ENCODE data around the gene BID. TPM values are rescaled to one million over a fixed set of nuclear protein-coding genes. Genes with fewer than 3 reads are reported as not detected.

The BID gene
- total RNA-seq, 4 donors from 2014 or later, result 4.6 to 18.3 (median 14.9) TPM

GRCh38 chr22:17818649-17819048 is 44.4 kb upstream of the BID start:
- intact Hi-C loops (cut with DNase I), result no loop called here
- WGBS, 2 donors, result 90 to 97% methylated on average over 12 to 14 of the region's 14 CpGs
- no peak for TF ChIP-seq POLR2A (IDR thresholded peaks at IDR 0.05)
- TF ChIP-seq, protein P1, sequence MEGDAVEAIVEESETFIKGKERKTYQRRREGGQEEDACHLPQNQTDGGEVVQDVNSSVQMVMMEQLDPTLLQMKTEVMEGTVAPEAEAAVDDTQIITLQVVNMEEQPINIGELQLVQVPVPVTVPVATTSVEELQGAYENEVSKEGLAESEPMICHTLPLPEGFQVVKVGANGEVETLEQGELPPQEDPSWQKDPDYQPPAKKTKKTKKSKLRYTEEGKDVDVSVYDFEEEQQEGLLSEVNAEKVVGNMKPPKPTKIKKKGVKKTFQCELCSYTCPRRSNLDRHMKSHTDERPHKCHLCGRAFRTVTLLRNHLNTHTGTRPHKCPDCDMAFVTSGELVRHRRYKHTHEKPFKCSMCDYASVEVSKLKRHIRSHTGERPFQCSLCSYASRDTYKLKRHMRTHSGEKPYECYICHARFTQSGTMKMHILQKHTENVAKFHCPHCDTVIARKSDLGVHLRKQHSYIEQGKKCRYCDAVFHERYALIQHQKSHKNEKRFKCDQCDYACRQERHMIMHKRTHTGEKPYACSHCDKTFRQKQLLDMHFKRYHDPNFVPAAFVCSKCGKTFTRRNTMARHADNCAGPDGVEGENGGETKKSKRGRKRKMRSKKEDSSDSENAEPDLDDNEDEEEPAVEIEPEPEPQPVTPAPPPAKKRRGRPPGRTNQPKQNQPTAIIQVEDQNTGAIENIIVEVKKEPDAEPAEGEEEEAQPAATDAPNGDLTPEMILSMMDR (IDR thresholded peaks at IDR 0.05), result no peak
- Histone ChIP-seq H3K36me3 (peaks cover 21 to 22% of the 10 kb centered on the region in 2 donors), H3K4me1 (no peaks in the 10 kb centered on the region), H3K27me3 (no peaks in the 10 kb centered on the region), H3K27ac (no peak overlapping the region), H3K9me3 (no peaks in the 10 kb centered on the region), H3K4me3 (replicated peaks in 1 of 3) (no peak overlapping the region)
- DNase-seq, result no peak

DNA sequence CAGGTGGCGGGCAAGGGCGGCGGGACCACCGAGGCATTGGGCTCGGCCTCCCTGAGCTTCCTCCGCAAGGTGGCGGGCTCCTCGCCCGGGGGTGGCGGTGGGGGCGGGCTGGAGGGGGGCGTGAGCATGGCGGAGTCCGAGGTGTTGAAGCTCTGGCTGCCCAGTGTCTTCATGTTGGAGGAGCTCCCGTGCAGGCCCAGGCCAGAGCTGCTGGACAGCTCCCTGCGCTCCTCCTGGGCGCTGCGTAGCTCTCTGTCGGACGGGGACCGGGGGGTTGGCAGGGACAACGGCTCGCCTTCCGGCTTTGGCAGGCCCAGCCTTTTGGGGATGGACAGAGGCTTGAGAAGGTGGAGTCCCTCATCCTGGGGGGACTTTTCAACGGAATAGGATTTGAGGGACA is 43.9 kb upstream of the BID start:
- Histone ChIP-seq H3K9me3 (no peaks in the 10 kb centered on the region), H3K36me3 (peaks cover 21 to 22% of the 10 kb centered on the region in 2 donors), H3K4me1 (no peaks in the 10 kb centered on the region), H3K4me3 (replicated peaks in 1 of 3) (no peak overlapping the region), H3K27ac (no peak overlapping the region), H3K27me3 (no peaks in the 10 kb centered on the region)
- no peak for DNase-seq
- intact Hi-C loops (cut with DNase I), result no loop called here
- no peak for TF ChIP-seq POLR2A (IDR thresholded peaks at IDR 0.05)
- TF ChIP-seq, protein P1 (IDR thresholded peaks at IDR 0.05), result no peak
- 88 to 92% methylated on average over 12 to 15 of the region's 25 CpGs for WGBS, 2 donors

GRCh38 chr22:17817511-17818065 is 43.3 kb upstream of the BID start:
- DNase-seq, result no peak
- no peak overlapping the region for H3K4me3 ChIP-seq (replicated peaks in 1 of 3)
- intact Hi-C loops (cut with DNase I), result no loop called here
- WGBS, 2 donors, result 80 to 94% methylated on average over 15 to 30 of the region's 33 CpGs
- H3K4me1 ChIP-seq, result no peaks in the 10 kb centered on the region
- TF ChIP-seq, protein P1 (IDR thresholded peaks at IDR 0.05), result no peak
- TF ChIP-seq POLR2A (IDR thresholded peaks at IDR 0.05), result no peak
- peaks cover 21 to 22% of the 10 kb centered on the region in 2 donors for H3K36me3 ChIP-seq
- no peaks in the 10 kb centered on the region for H3K9me3 ChIP-seq
- H3K27ac ChIP-seq, result no peak overlapping the region
- H3K27me3 ChIP-seq, result no peaks in the 10 kb centered on the region

- peaks cover 24 to 25% of the 10 kb centered on the region in 2 donors for H3K36me3 ChIP-seq
- TF ChIP-seq, protein P1 (IDR thresholded peaks at IDR 0.05), result no peak
- TF ChIP-seq POLR2A (IDR thresholded peaks at IDR 0.05), result no peak
- 96% methylated on average over 18 to 21 of the region's 21 CpGs for WGBS, 2 donors
Observed at GRCh38 chr22:17817079-17817478, 42.8 kb upstream of the BID start.

GRCh38 chr22:17816649-17817048 is 42.4 kb upstream of the BID start:
- Histone ChIP-seq H3K27me3 (no peaks in the 10 kb centered on the region), H3K4me1 (no peaks in the 10 kb centered on the region), H3K36me3 (peaks cover 20 to 28% of the 10 kb centered on the region in 2 donors), H3K9me3 (no peaks in the 10 kb centered on the region), H3K4me3 (replicated peaks in 1 of 3) (no peak overlapping the region), H3K27ac (no peak overlapping the region)
- intact Hi-C loops (cut with DNase I), result no loop called here
- no peak for TF ChIP-seq POLR2A (IDR thresholded peaks at IDR 0.05)
- TF ChIP-seq, protein P1 (IDR thresholded peaks at IDR 0.05), result no peak
- WGBS, 2 donors, result 96% methylated on average over 9 to 11 of the region's 14 CpGs
- no peak for DNase-seq

More at GRCh38 chr22:17817079-17817478, 42.8 kb upstream of the BID start:
- DNase-seq, result no peak
- H3K27ac ChIP-seq, result no peak overlapping the region
- intact Hi-C loops (cut with DNase I), result no loop called here
- no peaks in the 10 kb centered on the region for H3K4me1 ChIP-seq
- no peaks in the 10 kb centered on the region for H3K27me3 ChIP-seq
- no peak overlapping the region for H3K4me3 ChIP-seq (replicated peaks in 1 of 3)
- no peaks in the 10 kb centered on the region for H3K9me3 ChIP-seq
